ENCODE measurements around the gene TFDP1. TPM values are rescaled to one million over a fixed set of nuclear protein-coding genes. Genes with fewer than 3 reads are reported as not detected.

Gene TFDP1
- total RNA-seq, 4 donors from 2014 or later = 48.0 to 84.2 (median 53.9) TPM

GRCh38 chr13:113643593-113643992 is 59.0 kb downstream of the TFDP1 start:
- Histone ChIP-seq H3K4me3 (replicated peaks in 1 of 3) (no peak overlapping the region), H3K4me1 (peaks cover 45 to 58% of the 10 kb centered on the region in 2 donors), H3K9me3 (no peaks in the 10 kb centered on the region), H3K27me3 (no peaks in the 10 kb centered on the region), H3K27ac (peak overlapping the region; percentile 72 to 94 (median 84)), H3K36me3 (peaks cover 4 to 6% of the 10 kb centered on the region in 2 donors)
- peak; percentile 45 to 46 for DNase-seq
- TF ChIP-seq POLR2A (IDR thresholded peaks at IDR 0.05) (peak in 1 of 2 donors; percentile 16), CTCF (IDR thresholded peaks at IDR 0.05) (no peak)
- 44 to 48% methylated on average over 5 of the region's 5 CpGs for WGBS, 2 donors
- intact Hi-C loops (cut with DNase I) = no loop called here

GRCh38 chr13:113644800-113645199 is 60.2 kb downstream of the TFDP1 start:
- H3K4me3 ChIP-seq (replicated peaks in 1 of 3) = no peak overlapping the region
- intact Hi-C loops (cut with DNase I) = no loop called here
- no peaks in the 10 kb centered on the region for H3K27me3 ChIP-seq
- DNase-seq = no peak
- TF ChIP-seq CTCF (IDR thresholded peaks at IDR 0.05) (no peak), POLR2A (IDR thresholded peaks at IDR 0.05) (no peak)
- H3K4me1 ChIP-seq = peaks cover 54 to 70% of the 10 kb centered on the region in 2 donors
- peak overlapping the region; percentile 72 to 94 (median 84) for H3K27ac ChIP-seq
- WGBS, 2 donors = 93 to 95% methylated on average over 1 of the region's 1 CpG
- H3K9me3 ChIP-seq = no peaks in the 10 kb centered on the region
- H3K36me3 ChIP-seq = peaks cover 4 to 6% of the 10 kb centered on the region in 2 donors

GRCh38 chr13:113645329-113645728 is 60.8 kb downstream of the TFDP1 start:
- Histone ChIP-seq H3K27me3 (no peaks in the 10 kb centered on the region), H3K9me3 (no peaks in the 10 kb centered on the region), H3K36me3 (peaks cover 2 to 3% of the 10 kb centered on the region in 2 donors), H3K27ac (peak overlapping the region; percentile 72 to 94 (median 84)), H3K4me3 (replicated peaks in 1 of 3) (no peak overlapping the region), H3K4me1 (peaks cover 54 to 71% of the 10 kb centered on the region in 2 donors)
- DNase-seq = no peak
- intact Hi-C loops (cut with DNase I) = no loop called here
- no peak for TF ChIP-seq POLR2A (IDR thresholded peaks at IDR 0.05)
- no peak for TF ChIP-seq CTCF (IDR thresholded peaks at IDR 0.05)
- WGBS, 2 donors = 64 to 83% methylated on average over 9 of the region's 9 CpGs

GRCh38 chr13:113646376-113646775 is 61.8 kb downstream of the TFDP1 start:
- no peaks in the 10 kb centered on the region for H3K9me3 ChIP-seq
- peak in 1 of 2 donors; percentile 40 for DNase-seq
- no peaks in the 10 kb centered on the region for H3K27me3 ChIP-seq
- WGBS, 2 donors = 41% methylated on average over 11 of the region's 11 CpGs
- no peaks in the 10 kb centered on the region for H3K36me3 ChIP-seq
- H3K27ac ChIP-seq = peak overlapping the region; percentile 78 to 94 (median 89)
- intact Hi-C loops (cut with DNase I) = no loop called here
- H3K4me3 ChIP-seq (replicated peaks in 1 of 3) = no peak overlapping the region
- TF ChIP-seq POLR2A (IDR thresholded peaks at IDR 0.05) = no peak
- no peak for TF ChIP-seq CTCF (IDR thresholded peaks at IDR 0.05)
- H3K4me1 ChIP-seq = peaks cover 64 to 82% of the 10 kb centered on the region in 2 donors

DNA sequence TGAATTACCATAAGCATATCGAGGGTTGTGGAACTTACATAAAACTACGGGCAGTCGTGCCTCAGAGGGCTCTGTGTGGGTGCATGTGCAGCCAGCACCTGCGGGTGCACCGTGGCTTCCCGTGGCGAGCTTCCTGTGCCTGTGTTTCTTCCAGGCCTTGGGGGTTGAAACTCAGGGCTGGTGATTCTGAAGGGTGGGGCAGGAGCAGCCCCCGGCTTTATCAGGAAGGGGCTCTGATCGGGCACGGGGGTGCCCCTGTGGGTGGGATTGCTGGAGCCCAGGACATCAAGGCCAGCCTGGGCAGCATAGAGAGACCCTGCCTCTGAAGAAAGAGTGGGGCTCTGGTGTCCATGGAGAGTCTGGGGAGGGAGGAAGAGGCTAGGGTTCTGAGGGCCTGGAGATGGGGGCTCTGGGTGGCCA is 62.4 kb downstream of the TFDP1 start:
- Histone ChIP-seq H3K27ac (peak overlapping the region; percentile 78 to 94 (median 89)), H3K9me3 (no peaks in the 10 kb centered on the region), H3K4me1 (peaks cover 64 to 84% of the 10 kb centered on the region in 2 donors), H3K36me3 (no peaks in the 10 kb centered on the region), H3K27me3 (no peaks in the 10 kb centered on the region), H3K4me3 (replicated peaks in 1 of 3) (no peak overlapping the region)
- DNase-seq = peak; percentile 29
- intact Hi-C loops (cut with DNase I) = no loop called here
- 76 to 78% methylated on average over 10 of the region's 10 CpGs for WGBS, 2 donors
- TF ChIP-seq CTCF (IDR thresholded peaks at IDR 0.05) = no peak
- TF ChIP-seq POLR2A (IDR thresholded peaks at IDR 0.05) = no peak

All from thyroid gland (tissue), 4 donors.